ENCODE data around the gene ABI1.
"Not testable (repeated sequence)": the region's sequence is repeated elsewhere in the genome, so short reads cannot be mapped to it uniquely, and the experiment has no call there.

Gene ABI1

GRCh38 chr10:26799342-26799741, 61.4 kb downstream of the ABI1 start:
- peak overlapping the region; percentile 42 to 83 (median 62); a peak in 19 of 22 replicates for H3K4me2 ChIP-seq
- peaks cover 33 to 66% (median 42%) of the 10 kb centered on the region in 11 experiments; a peak in 21 of 22 replicates for H3K9me3 ChIP-seq (replicated peaks in 1 of 11)
- peak overlapping the region in 2 of 10 experiments; percentile 45; a peak in 2 of 20 replicates for H3K4me3 ChIP-seq
- peaks cover 32 to 74% (median 65%) of the 10 kb centered on the region in 10 experiments for H3K4me1 ChIP-seq
- H4K20me1 ChIP-seq: peaks cover 0 to 100% (median 14%) of the 10 kb centered on the region in 11 experiments; a peak in 13 of 22 replicates
- no peaks in the 10 kb centered on the region for H3K27me3 ChIP-seq
- no peak for TF ChIP-seq Cebpa-rat (IDR thresholded peaks at IDR 0.05)
- peak overlapping the region in 2 of 11 experiments; percentile 55 to 61; a peak in 5 of 22 replicates for H3K9ac ChIP-seq
- peaks cover 18 to 64% (median 40%) of the 10 kb centered on the region in 11 experiments; a peak in 21 of 22 replicates for H3K36me3 ChIP-seq
- H3K27ac ChIP-seq: peak overlapping the region in 7 of 11 experiments; percentile 53 to 79 (median 59); a peak in 13 of 22 replicates

GRCh38 chr10:26798298-26798697, 62.5 kb downstream of the ABI1 start:
- H3K27ac ChIP-seq: peak overlapping the region in 6 of 11 experiments; percentile 19 to 79 (median 50); a peak in 9 of 22 replicates
- peak overlapping the region in 1 of 10 experiments; percentile 7; a peak in 1 of 20 replicates for H3K4me3 ChIP-seq
- no peak for TF ChIP-seq Cebpa-rat (IDR thresholded peaks at IDR 0.05)
- H3K9me3 ChIP-seq (replicated peaks in 1 of 11): peaks cover 33 to 66% (median 49%) of the 10 kb centered on the region in 11 experiments; a peak in 21 of 22 replicates
- H4K20me1 ChIP-seq: peaks cover 0 to 100% (median 8%) of the 10 kb centered on the region in 11 experiments; a peak in 11 of 22 replicates
- peak overlapping the region in 7 of 11 experiments; percentile 16 to 83 (median 62); a peak in 10 of 22 replicates for H3K4me2 ChIP-seq
- peaks cover 29 to 74% (median 56%) of the 10 kb centered on the region in 10 experiments for H3K4me1 ChIP-seq
- peaks cover 18 to 71% (median 45%) of the 10 kb centered on the region in 11 experiments; a peak in 21 of 22 replicates for H3K36me3 ChIP-seq
- H3K9ac ChIP-seq: 0 out of 22 replicates have a peak overlapping the region, but pooled peaks of 1 of the 11 experiments have one; percentile 0
- no peaks in the 10 kb centered on the region for H3K27me3 ChIP-seq

- Histone ChIP-seq H3K4me1 (peaks cover 23 to 74% (median 46%) of the 10 kb centered on the region in 10 experiments), H3K9ac (no peak overlapping the region), H3K9me3 (replicated peaks in 1 of 11) (peaks cover 33 to 66% (median 53%) of the 10 kb centered on the region in 11 experiments; a peak in 21 of 22 replicates), H3K27ac (no peak overlapping the region), H3K4me2 (peak overlapping the region in 1 of 11 experiments; percentile 65; a peak in 1 of 22 replicates), H3K36me3 (peaks cover 18 to 72% (median 45%) of the 10 kb centered on the region in 11 experiments; a peak in 21 of 22 replicates), H3K4me3 (no peak overlapping the region), H4K20me1 (peaks cover 0 to 100% (median 4%) of the 10 kb centered on the region in 11 experiments; a peak in 12 of 22 replicates), H3K27me3 (no peaks in the 10 kb centered on the region)
- no peak for TF ChIP-seq Cebpa-rat (IDR thresholded peaks at IDR 0.05)
Measured at GRCh38 chr10:26797340-26797739, 63.4 kb downstream of the ABI1 start.

GRCh38 chr10:26792758-26793495, 67.8 kb downstream of the ABI1 start:
- H3K4me1 ChIP-seq: peaks cover 0 to 52% (median 5%) of the 10 kb centered on the region in 10 experiments; a peak in 12 of 20 replicates

GRCh38 chr10:26790221-26790995, 70.3 kb downstream of the ABI1 start:
- peaks cover 8 to 86% (median 73%) of the 10 kb centered on the region in 11 experiments; a peak in 20 of 22 replicates for H3K9me3 ChIP-seq (replicated peaks in 1 of 11)
- H3K27ac ChIP-seq: no peak overlapping the region
- H3K27me3 ChIP-seq: no peaks in the 10 kb centered on the region
- no peak overlapping the region for H3K9ac ChIP-seq
- peaks cover 54 to 82% (median 72%) of the 10 kb centered on the region in 11 experiments for H3K36me3 ChIP-seq
- peaks cover 0 to 56% (median 1%) of the 10 kb centered on the region in 10 experiments; a peak in 8 of 20 replicates for H3K4me1 ChIP-seq
- no peak for TF ChIP-seq Cebpa-rat (IDR thresholded peaks at IDR 0.05)
- 0 out of 20 replicates have a peak overlapping the region, but pooled peaks of 1 of the 10 experiments have one; percentile 10 for H3K4me3 ChIP-seq
- H4K20me1 ChIP-seq: peaks cover 0 to 100% (median 14%) of the 10 kb centered on the region in 11 experiments; a peak in 11 of 22 replicates
- no peak overlapping the region; a peak in 2 of 22 replicates for H3K4me2 ChIP-seq

More at GRCh38 chr10:26792758-26793495, 67.8 kb downstream of the ABI1 start:
- H3K4me3 ChIP-seq: no peak overlapping the region
- H3K9me3 ChIP-seq (replicated peaks in 1 of 11): peaks cover 32 to 91% (median 87%) of the 10 kb centered on the region in 11 experiments; a peak in 21 of 22 replicates
- H3K27me3 ChIP-seq: no peaks in the 10 kb centered on the region
- peak overlapping the region in 2 of 11 experiments; percentile 16 to 31; a peak in 3 of 22 replicates for H3K4me2 ChIP-seq
- H4K20me1 ChIP-seq: peaks cover 0 to 100% (median 4%) of the 10 kb centered on the region in 11 experiments; a peak in 10 of 22 replicates
- peak overlapping the region in 1 of 11 experiments; percentile 39; a peak in 1 of 22 replicates for H3K9ac ChIP-seq
- peaks cover 48 to 80% (median 69%) of the 10 kb centered on the region in 11 experiments for H3K36me3 ChIP-seq
- peak overlapping the region in 1 of 11 experiments; percentile 17; a peak in 1 of 22 replicates for H3K27ac ChIP-seq
- TF ChIP-seq Cebpa-rat (IDR thresholded peaks at IDR 0.05): no peak

- peaks cover 7 to 85% (median 68%) of the 10 kb centered on the region in 11 experiments; a peak in 20 of 22 replicates for H3K9me3 ChIP-seq (replicated peaks in 1 of 11)
- H3K27me3 ChIP-seq, H3K4me3 ChIP-seq, H3K27ac ChIP-seq, H3K9ac ChIP-seq, H3K4me2 ChIP-seq: not testable (repeated sequence)
- H3K36me3 ChIP-seq: peaks cover 58 to 84% (median 72%) of the 10 kb centered on the region in 11 experiments
- H4K20me1 ChIP-seq: peaks cover 0 to 100% (median 17%) of the 10 kb centered on the region in 11 experiments; a peak in 11 of 22 replicates
- H3K4me1 ChIP-seq: peaks cover 0 to 61% (median 6%) of the 10 kb centered on the region in 10 experiments; a peak in 8 of 20 replicates
Measured at GRCh38 chr10:26789779-26790178, 71.0 kb downstream of the ABI1 start.

GRCh38 chr10:26787362-26787761, 73.4 kb downstream of the ABI1 start:
- Histone ChIP-seq H3K4me2 (no peak overlapping the region), H3K9ac (no peak overlapping the region), H3K9me3 (replicated peaks in 1 of 11) (peaks cover 7 to 87% (median 60%) of the 10 kb centered on the region in 11 experiments; a peak in 20 of 22 replicates), H3K36me3 (peaks cover 52 to 85% (median 69%) of the 10 kb centered on the region in 11 experiments), H3K27me3 (no peaks in the 10 kb centered on the region), H3K4me3 (no peak overlapping the region), H3K27ac (no peak overlapping the region), H3K4me1 (peaks cover 0 to 63% (median 18%) of the 10 kb centered on the region in 10 experiments; a peak in 12 of 20 replicates), H4K20me1 (peaks cover 0 to 99% (median 18%) of the 10 kb centered on the region in 11 experiments; a peak in 11 of 22 replicates)
- TF ChIP-seq Cebpa-rat (IDR thresholded peaks at IDR 0.05): no peak

Data from BLaER1 treated with 17β-estradiol and CSF1 and Interleukin-3, amounts not matched to agents 10 nM and 100 nM (cell line).